Activated naive CD4-positive, alpha-beta T cell treated with anti-CD3 and anti-CD28 coated beads for 36 hours (primary cell): Measurements from ENCODE around the gene ALLC. TPM values are rescaled to one million over a fixed set of nuclear protein-coding genes. Genes with fewer than 3 reads are reported as not detected.

Source experiments
- CTCF ChIA-PET: fragments of 350-600 bp; sonication (Branson Sonifier 250); formaldehyde crosslinking; loops from one replicate; lab custom pipeline; 2021; ENCODE audit warnings: antibody characterized with exemption; lab: Charles Lee
- DNase-seq: peaks from one replicate; pipeline ENCODE4 v3.0.0-alpha.2; 2020
- H3K27ac Mint-ChIP-seq: one replicate; pipeline ENCODE4 v1.8.0; 2021; ENCODE audit warnings: mild to moderate bottlenecking, mixed read lengths
- H3K27me3 Mint-ChIP-seq: one replicate; pipeline ENCODE4 v1.8.0; 2021; ENCODE audit warnings: low read depth, mixed read lengths
- H3K36me3 Mint-ChIP-seq: one replicate; pipeline ENCODE4 v1.8.0; 2021; ENCODE audit warnings: low read depth, mixed read lengths
- H3K4me1 Mint-ChIP-seq: one replicate; pipeline ENCODE4 v1.8.0; 2021; ENCODE audit warnings: low read depth, mixed read lengths
- H3K4me3 Mint-ChIP-seq: one replicate; pipeline ENCODE4 v1.8.0; 2021; ENCODE audit warnings: mild to moderate bottlenecking, moderate library complexity, mixed read lengths
- H3K9me3 Mint-ChIP-seq: one replicate; pipeline ENCODE4 v1.8.0; 2021; ENCODE audit warnings: mixed read lengths
- intact Hi-C: fragments of 100-400 bp; cut with micrococcal nuclease; formaldehyde crosslinking; loops from one replicate; pipeline ENCODE4 v1.15.1; 2023
- total RNA-seq, 2 experiments: library from RNA; stranded (reverse); gene quantifications; one replicate each; pipeline ENCODE4 v1.2.3, GENCODE V29; 2021

Gene ALLC
- total RNA-seq, 2 experiments from 2014 or later = not detected

- Mint-ChIP-seq H3K36me3 (no peaks in the 10 kb centered on the region), H3K4me1 (no peaks in the 10 kb centered on the region), H3K27ac (no peak overlapping the region), H3K27me3 (peaks cover 12% of the 10 kb centered on the region), H3K4me3 (no peak overlapping the region), H3K9me3 (no peaks in the 10 kb centered on the region)
- no peak for DNase-seq
- CTCF ChIA-PET = no interaction called here
- intact Hi-C loops = no loop called here
Measured at GRCh38 chr2:3747826-3748225, 89.8 kb downstream of the ALLC start.

GRCh38 chr2:3749201-3749600 lies 91.2 kb downstream of the ALLC start:
- CTCF ChIA-PET = interaction anchor here (1.4 kb wide), 1 partner anchor 31 kb away, joined by 3 read pairs; no protein-coding TSS in a partner anchor
- Mint-ChIP-seq H3K9me3 (no peaks in the 10 kb centered on the region), H3K27me3 (peaks cover 14% of the 10 kb centered on the region), H3K27ac (no peak overlapping the region), H3K36me3 (no peaks in the 10 kb centered on the region), H3K4me1 (no peaks in the 10 kb centered on the region), H3K4me3 (no peak overlapping the region)
- intact Hi-C loops = no loop called here
- DNase-seq = no peak

- CTCF ChIA-PET = no interaction called here
- Mint-ChIP-seq H3K9me3 (no peaks in the 10 kb centered on the region), H3K4me3 (no peak overlapping the region), H3K27me3 (peaks cover 14% of the 10 kb centered on the region), H3K36me3 (no peaks in the 10 kb centered on the region), H3K27ac (no peak overlapping the region), H3K4me1 (no peaks in the 10 kb centered on the region)
- intact Hi-C loops = no loop called here
- DNase-seq = no peak
Measured at GRCh38 chr2:3751251-3751650, 93.3 kb downstream of the ALLC start.

GRCh38 chr2:3751806-3752205 lies 93.8 kb downstream of the ALLC start:
- Mint-ChIP-seq H3K36me3 (no peaks in the 10 kb centered on the region), H3K4me3 (no peak overlapping the region), H3K27ac (no peak overlapping the region), H3K27me3 (peaks cover 14% of the 10 kb centered on the region), H3K4me1 (no peaks in the 10 kb centered on the region), H3K9me3 (no peaks in the 10 kb centered on the region)
- intact Hi-C loops = no loop called here
- no peak for DNase-seq
- CTCF ChIA-PET = no interaction called here

Other genes with a start within 250 kb of the ALLC start
- gene ADI1, start 138.7 kb upstream of the ALLC start, total RNA-seq = 10 to 100 TPM; 45.6 to 49.8 TPM
- gene RNASEH1, start 99.9 kb upstream of the ALLC start, total RNA-seq = 10 to 100 TPM; 23.0 to 24.0 TPM
- gene RPS7, start 82.9 kb upstream of the ALLC start, total RNA-seq = 1,000 to 10,000 TPM; 1,982 to 2,051 TPM
- gene COLEC11, start 63.1 kb upstream of the ALLC start, total RNA-seq = under 1 TPM in 1 of 2 experiments, not detected in 1; 0.15 TPM
- not detected for gene DCDC2C, start 45.4 kb downstream of the ALLC start, total RNA-seq